ENCODE data around the gene FAM184B.

Gene FAM184B

DNA sequence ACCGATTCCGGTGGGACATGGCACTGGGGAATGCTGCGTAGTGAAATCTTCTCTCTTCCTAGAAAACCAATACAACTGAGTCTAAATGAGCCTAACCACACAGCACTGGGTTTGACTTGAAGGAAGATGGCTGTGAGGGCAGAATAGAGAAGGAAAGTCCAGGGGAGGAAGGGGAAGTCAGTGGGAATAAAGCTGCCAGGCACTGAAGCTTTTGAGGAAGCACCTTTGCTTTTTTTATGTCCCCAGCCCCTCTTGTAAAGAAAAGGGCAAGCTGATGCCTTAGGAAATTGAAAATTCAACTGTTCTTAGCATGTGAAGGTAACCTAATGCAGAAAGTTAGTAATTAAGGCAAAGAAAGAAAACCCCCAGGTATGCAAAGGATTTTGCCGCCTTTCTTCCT is 146.4 kb downstream of the FAM184B start:
- no peak for DNase-seq (ENCODE audit: low read depth)

DNA sequence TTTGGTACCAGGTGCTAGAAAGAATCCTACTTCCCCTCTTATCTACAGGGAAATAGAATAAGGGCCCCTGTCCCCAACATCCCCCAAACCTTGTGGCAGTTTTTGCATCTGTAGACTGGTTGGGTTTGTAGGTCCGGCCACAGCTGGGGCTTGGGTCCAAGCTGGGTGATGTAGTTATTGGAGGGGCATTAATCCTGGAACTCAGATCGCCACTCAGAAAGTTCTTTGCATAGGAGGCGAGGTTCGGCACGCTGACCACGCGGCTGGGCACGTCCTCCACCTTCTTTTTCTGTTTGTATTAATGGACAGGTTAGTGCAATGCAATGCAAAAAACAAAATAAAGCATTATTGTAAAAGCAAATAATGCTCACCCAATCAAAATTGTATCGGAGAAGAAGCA is 147.8 kb downstream of the FAM184B start:
- no peak for DNase-seq (ENCODE audit: low read depth)

DNA sequence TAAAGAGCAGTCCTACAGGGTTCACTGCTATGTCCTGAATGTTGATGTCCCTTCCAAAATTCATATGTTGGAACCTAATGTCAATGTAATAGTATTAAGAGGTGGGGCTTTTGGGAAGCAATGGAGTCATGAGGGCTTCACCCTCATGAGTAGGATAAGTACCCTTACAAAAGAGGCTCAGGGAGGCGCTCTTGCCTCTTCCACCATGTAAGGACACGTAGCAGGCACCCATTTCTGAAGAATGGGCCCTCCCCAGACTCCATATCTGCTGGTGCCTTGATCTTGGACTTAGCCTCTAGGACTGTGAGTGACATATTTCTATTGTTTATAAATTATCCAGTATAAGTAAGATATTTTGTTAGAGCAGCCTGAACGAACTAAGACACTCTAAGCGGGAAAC is 151.2 kb downstream of the FAM184B start:
- no peak for DNase-seq (ENCODE audit: low read depth)

DNA sequence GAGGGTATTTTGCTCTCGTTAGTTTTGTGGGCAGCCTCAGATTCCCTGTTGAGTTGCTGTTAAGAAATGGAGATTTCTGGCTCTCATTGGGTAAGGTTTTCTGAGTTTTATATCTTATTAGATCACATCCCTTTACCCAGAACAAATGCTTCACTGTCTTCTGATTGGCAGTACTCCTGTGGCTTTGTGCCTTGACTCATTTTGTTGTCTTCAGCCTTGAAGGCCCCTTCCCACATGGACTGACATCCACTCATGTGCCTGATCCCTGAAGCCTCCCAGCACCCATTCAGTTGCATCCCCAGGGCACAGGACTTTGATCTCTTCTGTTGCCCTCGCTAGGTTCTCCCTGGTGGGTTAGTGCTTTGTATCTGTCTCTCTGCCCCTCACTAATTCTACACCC is 156.6 kb downstream of the FAM184B start:
- DNase-seq (ENCODE audit: low read depth): no peak

- no peak for DNase-seq (ENCODE audit: low read depth)
Observed at GRCh38 chr4:17623451-17624001, 157.9 kb downstream of the FAM184B start.

GRCh38 chr4:17619416-17620105 is 161.9 kb downstream of the FAM184B start:
- peak; percentile 19 for DNase-seq (ENCODE audit: low read depth)

GRCh38 chr4:17618926-17619325 is 162.5 kb downstream of the FAM184B start:
- no peak for DNase-seq (ENCODE audit: low read depth)

GRCh38 chr4:17616283-17616682 is 165.1 kb downstream of the FAM184B start:
- DNase-seq (ENCODE audit: low read depth): no peak

- peak; percentile 94 for DNase-seq (ENCODE audit: low read depth)
Observed at GRCh38 chr4:17614416-17615299, 166.8 kb downstream of the FAM184B start, which contains the start of gene MED28. Gene MED28, plus strand, starts transcription at chr4:17614641. Its CDS starts 14 bp downstream, at chr4:17614655.

DNA sequence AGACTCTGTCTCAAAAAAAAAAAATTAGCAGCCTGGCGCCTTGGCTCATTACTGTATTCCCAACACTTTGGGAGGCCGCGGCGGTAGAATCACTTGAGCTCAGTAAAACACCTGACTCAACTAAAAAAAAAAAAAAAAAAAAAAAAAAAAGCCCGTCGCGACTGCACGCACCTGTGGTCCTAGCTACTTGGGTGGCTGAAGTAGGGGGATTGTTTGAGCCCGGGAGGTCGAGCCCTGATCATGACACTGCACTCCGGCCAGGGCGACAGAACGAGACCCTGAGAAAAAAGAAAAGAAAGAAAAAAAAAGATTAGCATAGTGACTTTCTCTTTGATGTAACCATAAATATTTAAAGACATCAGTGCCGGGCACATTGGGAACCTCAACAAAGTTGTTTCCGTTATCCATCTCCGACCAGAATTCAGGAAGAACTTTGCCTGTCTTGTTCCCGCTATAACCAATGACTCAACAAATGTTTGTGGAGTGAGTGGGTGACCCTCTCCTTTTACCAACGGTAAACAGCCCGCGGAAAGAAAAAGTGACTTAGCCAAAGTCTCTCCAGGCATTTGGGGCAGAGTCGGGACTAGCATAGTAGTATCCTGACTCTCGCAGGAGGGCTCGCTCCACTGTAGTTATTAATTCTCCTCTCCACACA is 167.5 kb downstream of the FAM184B start:
- DNase-seq (ENCODE audit: low read depth): peak; percentile 63

DNA sequence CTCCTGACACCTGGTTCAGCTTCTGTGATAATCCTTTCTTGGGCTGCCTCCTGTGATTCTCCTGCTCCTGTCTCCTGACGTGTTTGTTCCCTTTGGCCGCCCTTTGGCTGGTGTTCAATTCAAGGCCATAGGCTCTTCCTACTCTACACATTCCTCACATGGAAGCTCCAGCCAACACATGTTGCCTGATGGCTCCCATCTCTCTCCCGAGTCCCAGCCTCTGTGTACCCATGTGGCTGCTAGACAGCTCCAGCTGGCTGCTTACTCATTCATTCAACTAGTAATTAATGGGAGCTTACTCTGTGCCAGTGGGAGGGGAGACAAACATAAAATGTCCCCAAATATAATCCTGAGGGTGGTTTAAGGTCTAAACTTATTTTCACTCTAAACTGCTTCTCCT is 176.2 kb downstream of the FAM184B start:
- DNase-seq (ENCODE audit: low read depth): no peak

- no peak for DNase-seq (ENCODE audit: low read depth)
Observed at GRCh38 chr4:17599826-17600225, 181.6 kb downstream of the FAM184B start.

DNA sequence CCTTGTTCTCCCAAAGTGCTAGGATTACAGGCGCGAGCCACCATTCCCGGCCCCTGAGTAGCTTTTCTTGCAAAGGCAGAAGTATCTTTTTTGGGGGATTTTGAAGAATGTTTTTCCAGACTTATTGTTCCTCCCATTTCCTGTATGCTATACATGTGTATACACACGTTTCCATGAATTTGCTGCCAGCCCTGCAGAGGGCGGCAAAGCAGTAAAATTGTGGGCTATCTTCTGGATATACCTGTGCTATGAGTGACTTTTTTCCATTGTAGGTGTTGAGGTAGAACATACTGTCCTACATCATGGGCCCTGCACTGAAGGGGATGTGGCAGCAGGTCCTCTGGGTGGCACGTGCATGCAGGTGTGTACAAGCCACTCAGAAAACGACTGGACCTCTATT is 183.9 kb downstream of the FAM184B start:
- DNase-seq (ENCODE audit: low read depth): no peak

DNA sequence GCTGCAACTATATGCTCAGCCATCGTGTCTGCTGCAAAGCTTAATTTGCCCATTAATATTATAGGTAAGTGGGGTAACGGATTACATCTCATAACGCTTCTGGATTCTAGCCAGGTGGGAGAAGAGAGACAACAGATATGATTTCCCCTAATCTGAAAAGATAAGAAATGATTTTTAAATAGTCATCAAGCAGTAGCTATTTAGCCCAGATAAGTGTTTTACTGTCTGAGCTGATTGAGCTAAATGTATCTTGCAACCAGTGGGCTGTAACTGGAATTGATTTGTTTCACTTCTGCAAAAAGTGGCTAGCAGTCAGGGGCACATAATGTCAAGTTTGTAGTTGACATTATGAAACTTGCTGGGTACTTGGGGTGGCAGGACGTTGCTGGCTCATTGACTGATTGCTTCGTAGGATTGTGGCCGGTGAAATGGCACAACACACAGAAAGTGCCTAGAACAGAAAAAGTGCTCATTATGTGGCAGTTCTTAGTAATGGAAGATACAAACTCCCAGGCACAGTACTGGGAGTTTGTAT is 185.9 kb downstream of the FAM184B start:
- DNase-seq (ENCODE audit: low read depth): no peak

DNA sequence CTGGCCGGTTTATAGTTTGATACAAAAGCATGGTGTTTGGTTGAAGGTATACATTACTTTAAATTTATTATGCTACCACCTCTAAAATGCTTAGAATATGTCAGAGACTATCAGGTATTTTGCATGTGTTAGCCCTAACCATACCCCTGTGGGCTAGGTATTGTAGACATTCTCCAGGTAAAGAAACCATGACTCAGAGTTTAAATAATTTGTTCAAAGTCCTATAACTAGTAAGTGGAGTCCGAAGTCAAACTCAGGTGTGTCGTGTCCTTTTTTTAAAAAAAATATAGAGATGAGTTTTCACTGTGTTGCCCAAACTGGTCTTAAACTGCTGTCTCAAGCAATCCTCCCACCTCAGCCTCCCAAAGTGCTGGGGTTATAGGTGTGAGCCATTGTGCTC is 192.1 kb downstream of the FAM184B start:
- DNase-seq (ENCODE audit: low read depth): no peak

DNA sequence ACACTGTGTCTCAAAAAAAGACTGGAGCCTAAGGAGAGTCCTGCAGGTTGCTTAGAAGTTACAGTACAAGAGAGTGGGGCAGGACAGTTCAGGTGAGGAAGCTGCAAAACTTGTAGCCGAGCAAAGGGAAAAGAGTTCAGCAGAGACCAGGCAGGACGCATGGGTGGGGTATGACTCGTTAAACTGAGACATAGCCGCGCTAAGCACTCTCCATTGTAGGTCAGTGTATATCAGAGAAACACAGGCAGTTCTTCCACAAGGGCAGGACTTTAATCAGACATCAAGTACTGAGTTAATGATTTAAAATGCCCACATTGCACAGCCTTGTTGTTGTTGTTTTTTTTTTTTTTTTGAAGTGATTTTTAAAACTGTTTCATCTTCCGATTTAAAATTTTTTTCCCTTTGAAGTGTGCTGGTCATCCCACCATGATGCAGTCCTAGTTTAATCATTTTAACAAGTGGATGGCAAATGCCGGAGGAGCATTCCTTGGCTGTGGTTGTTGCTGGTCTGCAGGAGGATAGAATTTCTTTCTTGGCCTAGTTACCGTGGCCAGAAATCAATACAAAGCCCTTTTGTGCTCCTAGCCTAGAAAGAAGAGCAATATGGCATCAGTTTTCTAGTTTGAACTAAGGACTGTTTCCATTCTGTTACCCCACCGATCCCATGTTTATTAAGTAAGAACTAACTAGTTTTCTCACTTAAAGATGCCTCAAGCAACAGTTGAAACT is 194.2 kb downstream of the FAM184B start:
- no peak for DNase-seq (ENCODE audit: low read depth)

DNA sequence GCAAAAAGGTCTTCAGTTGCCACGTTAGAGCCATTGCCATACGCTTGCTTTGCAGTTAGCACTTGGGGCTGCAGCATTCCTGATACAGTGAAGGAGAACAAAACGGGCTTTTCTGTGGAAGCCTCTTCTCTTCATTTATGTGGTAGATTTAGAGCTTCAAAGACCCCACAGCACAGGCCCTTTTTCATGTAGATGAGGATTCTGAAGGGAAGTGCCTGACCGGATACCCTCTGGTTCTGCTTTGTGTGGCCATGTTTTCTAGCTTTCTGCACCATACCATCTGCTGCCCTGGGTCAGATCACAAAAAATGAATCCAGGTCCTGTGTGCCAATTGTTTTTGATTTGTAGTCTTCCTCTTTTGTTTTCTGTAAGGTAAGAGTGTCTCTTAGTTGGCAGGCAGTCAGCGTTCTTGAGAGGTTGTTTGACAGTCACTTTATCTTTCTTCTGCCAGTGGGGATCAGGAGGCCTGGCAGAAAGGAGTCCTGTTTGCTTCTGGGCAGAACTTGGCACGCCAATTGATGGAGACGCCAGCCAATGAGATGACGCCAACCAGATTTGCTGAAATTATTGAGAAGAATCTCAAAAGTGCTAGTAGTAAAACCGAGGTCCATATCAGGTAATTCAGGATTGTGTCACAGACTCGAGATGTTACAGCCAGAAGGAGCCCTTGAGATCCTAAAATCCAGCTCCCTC is 196.8 kb downstream of the FAM184B start:
- no peak for DNase-seq (ENCODE audit: low read depth)

GRCh38 chr4:17583941-17584340 is 197.5 kb downstream of the FAM184B start:
- DNase-seq (ENCODE audit: low read depth): no peak

- DNase-seq (ENCODE audit: low read depth): no peak
Observed at GRCh38 chr4:17583276-17583675, 198.1 kb downstream of the FAM184B start.

GRCh38 chr4:17580969-17581368 is 200.5 kb downstream of the FAM184B start:
- DNase-seq (ENCODE audit: low read depth): peak; percentile 67
